Measurements from ENCODE around the gene MLEC.

The MLEC gene

DNA sequence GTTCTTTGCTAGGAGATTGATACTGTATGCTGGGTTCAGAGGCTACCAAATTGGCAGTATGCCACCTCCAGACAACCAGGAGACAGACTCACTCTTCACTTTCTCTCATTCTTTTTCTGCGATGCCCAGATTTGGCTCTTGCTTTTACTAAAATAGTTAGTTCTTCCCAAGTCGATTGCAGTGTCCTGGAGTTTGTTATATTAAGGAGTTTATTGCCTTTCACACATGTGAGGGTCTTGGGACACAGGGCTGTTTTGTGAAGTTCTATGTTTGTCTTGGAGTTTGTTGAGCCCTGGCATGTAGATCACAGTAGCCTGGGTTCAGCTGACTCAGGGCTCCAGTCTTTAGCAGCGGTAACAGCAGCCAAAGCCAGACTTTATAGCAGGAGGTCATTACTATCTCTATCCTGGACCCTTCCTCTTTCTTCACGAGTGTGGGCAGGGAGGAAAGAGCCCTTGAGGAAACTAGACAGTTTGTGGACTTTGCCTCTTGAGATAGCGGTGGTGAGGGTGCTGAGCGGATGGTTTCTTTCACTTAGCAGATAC lies 1.6 kb downstream of the MLEC start:
- Histone ChIP-seq H3K9ac (ENCODE audit: low read depth, low read length) (peak overlapping the region; percentile 95), H4K20me1 (ENCODE audit: insufficient read depth, low read length) (peaks cover 55% of the 10 kb centered on the region; the same call in 1 of the 2 replicates)
- no peak for ATAC-seq (ENCODE audit: insufficient read depth, low read depth)

DNA sequence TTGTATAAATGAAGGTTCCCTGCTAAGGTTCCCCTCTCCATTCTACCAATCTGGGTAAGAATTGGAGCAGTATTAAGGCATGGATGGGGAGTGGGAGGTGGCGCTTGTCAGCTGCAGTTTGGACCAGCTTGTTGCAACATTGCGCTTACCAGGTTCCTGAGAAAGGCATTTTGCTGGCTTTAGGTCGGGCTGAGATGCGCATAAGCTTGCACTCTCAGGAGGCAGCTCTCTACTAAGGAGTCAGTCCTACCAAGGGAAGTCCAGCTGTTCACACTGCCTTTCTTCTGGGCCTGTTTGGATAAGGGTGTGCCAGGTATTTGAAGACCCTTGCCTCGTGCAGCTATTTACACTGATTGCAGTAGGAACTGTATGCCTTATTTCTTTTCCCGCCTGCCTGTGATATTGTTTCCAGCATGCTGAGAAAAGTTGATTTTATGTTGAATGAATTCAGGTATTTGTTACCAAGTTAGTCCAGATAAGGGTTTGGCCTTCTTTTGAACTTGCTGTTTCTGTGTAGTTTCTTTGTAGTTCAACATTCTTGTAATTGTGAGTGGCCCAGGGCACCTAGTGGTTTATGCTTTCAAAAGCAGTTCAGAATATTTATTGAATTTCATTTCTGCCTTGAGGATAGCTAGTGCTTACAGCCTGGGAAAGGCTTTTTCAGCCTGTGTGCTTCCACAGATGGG lies 2.6 kb downstream of the MLEC start:
- DNase-seq (no peak), ATAC-seq (ENCODE audit: insufficient read depth, low read depth) (no peak)
- Histone ChIP-seq H3K4me3 (ENCODE audit: low read depth in 1 of 2, low read length in 2 of 2) (peak overlapping the region in 1 of 2 experiments; percentile 79; a peak in 2 of 4 replicates), H3K79me2 (ENCODE audit: insufficient read depth, low read length) (peaks cover 75% of the 10 kb centered on the region), H3K36me3 (ENCODE audit: insufficient read depth, low read length) (peaks cover 32% of the 10 kb centered on the region), H3K4me1 (ENCODE audit: insufficient read depth, low read length) (peaks cover 46% of the 10 kb centered on the region), H3K27me3 (ENCODE audit: insufficient read depth, low read length, poor library complexity) (no peaks in the 10 kb centered on the region), H2AFZ (ENCODE audit: low read depth, low read length) (no peak overlapping the region), H3K9me3 (ENCODE audit: insufficient read depth, low read length, severe bottlenecking) (no peaks in the 10 kb centered on the region), H3K27ac (ENCODE audit: low read length) (peak overlapping the region; percentile 15; the same call in 1 of the 2 replicates), H3K9ac (ENCODE audit: low read depth, low read length) (peak overlapping the region; percentile 95), H4K20me1 (ENCODE audit: insufficient read depth, low read length) (peaks cover 57% of the 10 kb centered on the region; the same call in 1 of the 2 replicates), H3K4me2 (ENCODE audit: insufficient read depth, low read length) (peak overlapping the region; percentile 85)
- TF ChIP-seq EZH2 (IDR thresholded peaks at IDR 0.05; ENCODE audit: borderline replicate concordance, low read depth, low read length, severe bottlenecking), result no peak
- TF ChIP-seq, protein P1, sequence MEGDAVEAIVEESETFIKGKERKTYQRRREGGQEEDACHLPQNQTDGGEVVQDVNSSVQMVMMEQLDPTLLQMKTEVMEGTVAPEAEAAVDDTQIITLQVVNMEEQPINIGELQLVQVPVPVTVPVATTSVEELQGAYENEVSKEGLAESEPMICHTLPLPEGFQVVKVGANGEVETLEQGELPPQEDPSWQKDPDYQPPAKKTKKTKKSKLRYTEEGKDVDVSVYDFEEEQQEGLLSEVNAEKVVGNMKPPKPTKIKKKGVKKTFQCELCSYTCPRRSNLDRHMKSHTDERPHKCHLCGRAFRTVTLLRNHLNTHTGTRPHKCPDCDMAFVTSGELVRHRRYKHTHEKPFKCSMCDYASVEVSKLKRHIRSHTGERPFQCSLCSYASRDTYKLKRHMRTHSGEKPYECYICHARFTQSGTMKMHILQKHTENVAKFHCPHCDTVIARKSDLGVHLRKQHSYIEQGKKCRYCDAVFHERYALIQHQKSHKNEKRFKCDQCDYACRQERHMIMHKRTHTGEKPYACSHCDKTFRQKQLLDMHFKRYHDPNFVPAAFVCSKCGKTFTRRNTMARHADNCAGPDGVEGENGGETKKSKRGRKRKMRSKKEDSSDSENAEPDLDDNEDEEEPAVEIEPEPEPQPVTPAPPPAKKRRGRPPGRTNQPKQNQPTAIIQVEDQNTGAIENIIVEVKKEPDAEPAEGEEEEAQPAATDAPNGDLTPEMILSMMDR (IDR thresholded peaks at IDR 0.05; ENCODE audit: borderline replicate concordance, extremely low read depth, low read length, poor library complexity, severe bottlenecking), result no peak

More for the DNA sequence above, 1.6 kb downstream of the MLEC start:
- H3K27ac ChIP-seq (ENCODE audit: low read length), result peak overlapping the region; percentile 77
- TF ChIP-seq, protein P1 (IDR thresholded peaks at IDR 0.05; ENCODE audit: borderline replicate concordance, extremely low read depth, low read length, poor library complexity, severe bottlenecking), result no peak
- TF ChIP-seq EZH2 (IDR thresholded peaks at IDR 0.05; ENCODE audit: borderline replicate concordance, low read depth, low read length, severe bottlenecking), result no peak
- H3K4me2 ChIP-seq (ENCODE audit: insufficient read depth, low read length), result peak overlapping the region; percentile 85
- H3K27me3 ChIP-seq (ENCODE audit: insufficient read depth, low read length, poor library complexity), result no peaks in the 10 kb centered on the region
- H3K4me3 ChIP-seq (ENCODE audit: low read depth in 1 of 2, low read length in 2 of 2), result peak overlapping the region; percentile 79 to 90; a peak in 3 of 4 replicates
- no peak for DNase-seq
- H3K79me2 ChIP-seq (ENCODE audit: insufficient read depth, low read length), result peaks cover 66% of the 10 kb centered on the region
- peaks cover 22% of the 10 kb centered on the region for H3K36me3 ChIP-seq (ENCODE audit: insufficient read depth, low read length)
- H2AFZ ChIP-seq (ENCODE audit: low read depth, low read length), result no peak overlapping the region
- H3K9me3 ChIP-seq (ENCODE audit: insufficient read depth, low read length, severe bottlenecking), result no peaks in the 10 kb centered on the region
- peaks cover 46% of the 10 kb centered on the region for H3K4me1 ChIP-seq (ENCODE audit: insufficient read depth, low read length)

DNA sequence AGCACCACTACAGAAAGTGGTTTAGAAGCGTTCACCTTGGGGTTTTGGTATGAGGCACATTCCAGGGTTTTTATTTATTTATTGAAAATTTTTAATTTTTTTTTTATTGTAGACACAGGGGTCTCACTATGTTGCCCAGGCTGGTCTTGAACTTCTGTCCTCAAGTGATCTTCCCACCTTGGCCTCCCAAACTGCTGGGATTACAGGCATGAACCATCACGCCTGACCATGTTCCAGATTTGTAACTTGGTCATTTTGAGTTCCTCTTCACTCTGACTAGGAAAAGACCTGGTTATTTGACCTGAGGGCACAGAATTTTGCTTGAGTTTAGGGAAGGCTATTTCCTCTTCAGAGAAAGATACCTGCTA lies 3.1 kb downstream of the MLEC start:
- ATAC-seq (ENCODE audit: insufficient read depth, low read depth) (no peak), DNase-seq (no peak)
- H3K36me3 ChIP-seq (ENCODE audit: insufficient read depth, low read length), result peaks cover 37% of the 10 kb centered on the region
- no peak overlapping the region for H3K27ac ChIP-seq (ENCODE audit: low read length)
- peaks cover 61% of the 10 kb centered on the region; the same call in 1 of the 2 replicates for H4K20me1 ChIP-seq (ENCODE audit: insufficient read depth, low read length)
- H2AFZ ChIP-seq (ENCODE audit: low read depth, low read length), result no peak overlapping the region
- no peaks in the 10 kb centered on the region for H3K9me3 ChIP-seq (ENCODE audit: insufficient read depth, low read length, severe bottlenecking)
- peak overlapping the region; percentile 85 for H3K4me2 ChIP-seq (ENCODE audit: insufficient read depth, low read length)
- TF ChIP-seq, protein P1 (IDR thresholded peaks at IDR 0.05; ENCODE audit: borderline replicate concordance, extremely low read depth, low read length, poor library complexity, severe bottlenecking), result no peak
- TF ChIP-seq EZH2 (IDR thresholded peaks at IDR 0.05; ENCODE audit: borderline replicate concordance, low read depth, low read length, severe bottlenecking), result no peak
- no peak overlapping the region for H3K4me3 ChIP-seq (ENCODE audit: low read depth in 1 of 2, low read length in 2 of 2)
- H3K9ac ChIP-seq (ENCODE audit: low read depth, low read length), result peak overlapping the region; percentile 95; the same call in 1 of the 2 replicates
- peaks cover 46% of the 10 kb centered on the region for H3K4me1 ChIP-seq (ENCODE audit: insufficient read depth, low read length)
- H3K79me2 ChIP-seq (ENCODE audit: insufficient read depth, low read length), result peaks cover 77% of the 10 kb centered on the region
- H3K27me3 ChIP-seq (ENCODE audit: insufficient read depth, low read length, poor library complexity), result no peaks in the 10 kb centered on the region
